WTC11 (cell line): Measurements from ENCODE around the gene TEX44. TPM values are rescaled to one million over a fixed set of nuclear protein-coding genes. Genes with fewer than 3 reads are reported as not detected.
A peak's percentile ranks its signal among the peaks of the same experiment; 100 is the strongest.

Experiments
- ATAC-seq: fragments of 200-7000 bp; cut with Tn5 transposase; 2 replicates; pipeline ENCODE4 v1.10.0; 2021; ENCODE audit warnings: mild to moderate bottlenecking, moderate library complexity
- CTCF ChIA-PET: fragments of 300-600 bp; sonication (Branson Sonifier 250); formaldehyde crosslinking; loops from one replicate; lab custom pipeline; 2021; ENCODE audit warnings: antibody characterized with exemption; lab: Charles Lee
- POLR2A ChIA-PET: fragments of 350-600 bp; sonication (Branson Sonifier 250); formaldehyde crosslinking; loops from one replicate; lab custom pipeline; 2021; ENCODE audit warnings: antibody characterized with exemption; lab: Charles Lee
- DNase-seq: peaks from one replicate; pipeline ENCODE4 v3.0.0; 2021; ENCODE audit warnings: low spot score
- H3K27ac Mint-ChIP-seq: 2 replicates; pipeline ENCODE4 v1.8.0; 2021; ENCODE audit warnings: mixed read lengths
- H3K27me3 Mint-ChIP-seq: 2 replicates; pipeline ENCODE4 v1.8.0; 2021; ENCODE audit warnings: low read depth, mild to moderate bottlenecking, moderate library complexity, mixed read lengths
- H3K36me3 Mint-ChIP-seq: 2 replicates; pipeline ENCODE4 v1.8.0; 2021; ENCODE audit warnings: mixed read lengths
- H3K4me1 Mint-ChIP-seq: 2 replicates; pipeline ENCODE4 v1.8.0; 2022; ENCODE audit warnings: mixed read lengths
- H3K4me3 Mint-ChIP-seq: 2 replicates; pipeline ENCODE4 v1.8.0; 2021; ENCODE audit warnings: mild to moderate bottlenecking, moderate library complexity, mixed read lengths
- H3K9me3 Mint-ChIP-seq: 2 replicates; pipeline ENCODE4 v1.8.0; 2021; ENCODE audit warnings: mixed read lengths
- AFF4 ChIP-seq: sonication (generic); formaldehyde crosslinking; IDR thresholded peaks from 2 replicates; pipeline ENCODE4 v1.8.1; 2023; ENCODE audit warnings: mild to moderate bottlenecking, missing genetic modification reagents, borderline replicate concordance
- AR ChIP-seq: fragments of 250-450 bp; sonication (Bioruptor Pico); IDR thresholded peaks from 2 replicates; pipeline ENCODE4 v1.9.0; 2021; ENCODE audit warnings: mild to moderate bottlenecking
- ATF1 ChIP-seq: sonication (generic); formaldehyde crosslinking; IDR thresholded peaks from 2 replicates; pipeline ENCODE4 v1.8.1; 2023; ENCODE audit warnings: mild to moderate bottlenecking, moderate library complexity, missing genetic modification reagents
- ATF6 ChIP-seq: sonication (generic); formaldehyde crosslinking; IDR thresholded peaks from 2 replicates; pipeline ENCODE4 v1.8.1; 2023; ENCODE audit warnings: mild to moderate bottlenecking, missing genetic modification reagents
- CREM ChIP-seq: sonication (generic); formaldehyde crosslinking; IDR thresholded peaks from 2 replicates; pipeline ENCODE4 v1.8.1; 2022; ENCODE audit warnings: mild to moderate bottlenecking, missing genetic modification reagents, moderate library complexity
- E2F1 ChIP-seq: sonication (generic); formaldehyde crosslinking; IDR thresholded peaks from 2 replicates; pipeline ENCODE4 v1.8.0; 2022; ENCODE audit warnings: mild to moderate bottlenecking, missing genetic modification reagents
- FOXK1 ChIP-seq: sonication (generic); formaldehyde crosslinking; IDR thresholded peaks from 2 replicates; pipeline ENCODE4 v1.8.0; 2022; ENCODE audit warnings: mild to moderate bottlenecking, moderate library complexity, missing genetic modification reagents
- FOXP1 ChIP-seq: sonication (generic); formaldehyde crosslinking; IDR thresholded peaks from 2 replicates; pipeline ENCODE4 v1.8.0; 2022; ENCODE audit warnings: missing genetic modification reagents, mild to moderate bottlenecking, moderate library complexity, borderline replicate concordance
- GTF2I ChIP-seq: fragments of 250-450 bp; sonication (Bioruptor Pico); conservative IDR thresholded peaks from 2 replicates; pipeline ENCODE4 v1.4.0; 2021; ENCODE audit warnings: mild to moderate bottlenecking
- HMGA2 ChIP-seq: fragments of 250-450 bp; sonication (Bioruptor Pico); IDR thresholded peaks from 2 replicates; pipeline ENCODE4 v1.4.0; 2021; ENCODE audit warnings: mild to moderate bottlenecking, moderate library complexity
- JUN ChIP-seq: sonication (generic); formaldehyde crosslinking; IDR thresholded peaks from 2 replicates; pipeline ENCODE4 v1.8.0; 2023; ENCODE audit warnings: mild to moderate bottlenecking, missing genetic modification reagents
- MXD4 ChIP-seq: fragments of 250-450 bp; sonication (Bioruptor Pico); IDR thresholded peaks from 2 replicates; pipeline ENCODE4 v1.8.0; 2021; ENCODE audit warnings: mild to moderate bottlenecking, moderate library complexity, borderline replicate concordance
- NFE2L1 ChIP-seq: sonication (generic); formaldehyde crosslinking; IDR thresholded peaks from 2 replicates; pipeline ENCODE4 v1.8.1; 2023; ENCODE audit warnings: missing genetic modification reagents
- NR2C2 ChIP-seq: sonication (generic); formaldehyde crosslinking; IDR thresholded peaks from 2 replicates; pipeline ENCODE4 v1.8.0; 2022; ENCODE audit warnings: mild to moderate bottlenecking, missing genetic modification reagents
- SP1 ChIP-seq: sonication (generic); formaldehyde crosslinking; conservative IDR thresholded peaks from 2 replicates; pipeline ENCODE4 v1.8.1; 2022; ENCODE audit warnings: missing genetic modification reagents
- TEAD1 ChIP-seq: sonication (generic); formaldehyde crosslinking; IDR thresholded peaks from 2 replicates; pipeline ENCODE4 v1.8.0; 2022; ENCODE audit warnings: mild to moderate bottlenecking, missing genetic modification reagents
- ZNF138 ChIP-seq: sonication (generic); formaldehyde crosslinking; conservative IDR thresholded peaks from 2 replicates; pipeline ENCODE4 v1.8.1; 2022; ENCODE audit warnings: mild to moderate bottlenecking, moderate library complexity, missing genetic modification reagents
- total RNA-seq: library from RNA; stranded (reverse); gene quantifications from 3 replicates; pipeline ENCODE4 v1.2.3, GENCODE V29; 2021
- TF ChIP-seq, protein P1 (sequence below): fragments of 200-600 bp; IDR thresholded peaks from 2 replicates; pipeline ENCODE4 v1.8.0; 2022; ENCODE audit warnings: antibody characterized with exemption
- TF ChIP-seq, protein P2 (sequence below): sonication (generic); formaldehyde crosslinking; conservative IDR thresholded peaks from 2 replicates; pipeline ENCODE4 v1.8.1; 2023; ENCODE audit warnings: mild to moderate bottlenecking, low read depth, missing genetic modification reagents, moderate library complexity
- TF ChIP-seq, protein P3 (sequence below): fragments of 250-450 bp; sonication (Bioruptor Pico); IDR thresholded peaks from 2 replicates; pipeline ENCODE4 v1.9.0; 2021; ENCODE audit warnings: mild to moderate bottlenecking

Gene TEX44
- total RNA-seq, 1 experiment from 2014 or later = not detected

GRCh38 chr2:231601356-231602229 lies 8.9 kb downstream of the TEX44 start (continued):
- TF ChIP-seq, protein P1, sequence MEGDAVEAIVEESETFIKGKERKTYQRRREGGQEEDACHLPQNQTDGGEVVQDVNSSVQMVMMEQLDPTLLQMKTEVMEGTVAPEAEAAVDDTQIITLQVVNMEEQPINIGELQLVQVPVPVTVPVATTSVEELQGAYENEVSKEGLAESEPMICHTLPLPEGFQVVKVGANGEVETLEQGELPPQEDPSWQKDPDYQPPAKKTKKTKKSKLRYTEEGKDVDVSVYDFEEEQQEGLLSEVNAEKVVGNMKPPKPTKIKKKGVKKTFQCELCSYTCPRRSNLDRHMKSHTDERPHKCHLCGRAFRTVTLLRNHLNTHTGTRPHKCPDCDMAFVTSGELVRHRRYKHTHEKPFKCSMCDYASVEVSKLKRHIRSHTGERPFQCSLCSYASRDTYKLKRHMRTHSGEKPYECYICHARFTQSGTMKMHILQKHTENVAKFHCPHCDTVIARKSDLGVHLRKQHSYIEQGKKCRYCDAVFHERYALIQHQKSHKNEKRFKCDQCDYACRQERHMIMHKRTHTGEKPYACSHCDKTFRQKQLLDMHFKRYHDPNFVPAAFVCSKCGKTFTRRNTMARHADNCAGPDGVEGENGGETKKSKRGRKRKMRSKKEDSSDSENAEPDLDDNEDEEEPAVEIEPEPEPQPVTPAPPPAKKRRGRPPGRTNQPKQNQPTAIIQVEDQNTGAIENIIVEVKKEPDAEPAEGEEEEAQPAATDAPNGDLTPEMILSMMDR = peak; percentile 83
- TF ChIP-seq, protein P2, sequence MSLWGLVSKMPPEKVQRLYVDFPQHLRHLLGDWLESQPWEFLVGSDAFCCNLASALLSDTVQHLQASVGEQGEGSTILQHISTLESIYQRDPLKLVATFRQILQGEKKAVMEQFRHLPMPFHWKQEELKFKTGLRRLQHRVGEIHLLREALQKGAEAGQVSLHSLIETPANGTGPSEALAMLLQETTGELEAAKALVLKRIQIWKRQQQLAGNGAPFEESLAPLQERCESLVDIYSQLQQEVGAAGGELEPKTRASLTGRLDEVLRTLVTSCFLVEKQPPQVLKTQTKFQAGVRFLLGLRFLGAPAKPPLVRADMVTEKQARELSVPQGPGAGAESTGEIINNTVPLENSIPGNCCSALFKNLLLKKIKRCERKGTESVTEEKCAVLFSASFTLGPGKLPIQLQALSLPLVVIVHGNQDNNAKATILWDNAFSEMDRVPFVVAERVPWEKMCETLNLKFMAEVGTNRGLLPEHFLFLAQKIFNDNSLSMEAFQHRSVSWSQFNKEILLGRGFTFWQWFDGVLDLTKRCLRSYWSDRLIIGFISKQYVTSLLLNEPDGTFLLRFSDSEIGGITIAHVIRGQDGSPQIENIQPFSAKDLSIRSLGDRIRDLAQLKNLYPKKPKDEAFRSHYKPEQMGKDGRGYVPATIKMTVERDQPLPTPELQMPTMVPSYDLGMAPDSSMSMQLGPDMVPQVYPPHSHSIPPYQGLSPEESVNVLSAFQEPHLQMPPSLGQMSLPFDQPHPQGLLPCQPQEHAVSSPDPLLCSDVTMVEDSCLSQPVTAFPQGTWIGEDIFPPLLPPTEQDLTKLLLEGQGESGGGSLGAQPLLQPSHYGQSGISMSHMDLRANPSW = no peak
- peak; percentile 64; the same call in 1 of the 2 replicates for TF ChIP-seq HMGA2
- TF ChIP-seq FOXK1 (CRISPR knock-in tag) = no peak
- no peak for TF ChIP-seq MXD4 (CRISPR knock-in tag)
- TF ChIP-seq NR2C2 (CRISPR knock-in tag) = no peak
- TF ChIP-seq TEAD1 = peak; percentile 27; the same call in 1 of the 2 replicates
- TF ChIP-seq GTF2I (CRISPR knock-in tag) = no peak
- no peak for TF ChIP-seq JUN (CRISPR knock-in tag)
- TF ChIP-seq SP1 (CRISPR knock-in tag) = 0 out of 2 replicates have a peak, but pooled peaks have one; percentile 41
- no peak for TF ChIP-seq AR (CRISPR knock-in tag)
- no peak for TF ChIP-seq CREM (CRISPR knock-in tag)
- no peak for TF ChIP-seq FOXP1 (CRISPR knock-in tag)

DNA sequence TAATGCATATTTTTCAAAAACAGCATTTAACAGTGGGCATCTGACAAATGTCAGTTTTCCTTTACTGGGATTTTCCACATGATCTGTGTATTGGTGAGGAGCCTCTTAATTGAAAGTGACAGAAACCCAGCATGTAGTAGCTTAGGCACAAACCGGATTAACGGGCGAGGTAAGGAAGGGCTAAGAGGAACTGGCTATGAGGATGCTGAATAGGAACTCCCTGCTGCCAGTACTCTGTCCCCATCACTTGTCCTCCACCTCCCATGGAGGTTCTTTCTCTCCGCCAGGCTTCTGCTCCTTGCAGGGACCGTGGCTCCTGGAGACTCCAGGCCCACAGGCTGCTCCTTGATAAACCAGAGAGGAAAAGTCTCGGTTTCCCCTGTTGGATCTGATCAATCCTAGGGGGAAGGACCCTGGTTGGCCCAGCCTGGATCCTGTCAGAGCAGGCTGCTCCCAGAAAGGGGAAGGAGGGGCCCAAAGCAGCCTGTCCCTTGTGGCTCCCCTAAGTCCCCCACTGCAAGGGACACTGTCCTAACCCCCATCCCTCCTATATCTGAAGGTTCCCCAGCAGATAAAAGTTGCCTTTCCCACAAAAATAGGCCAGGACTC lies 10.3 kb downstream of the TEX44 start:
- ATAC-seq (no peak), DNase-seq (no peak)
- CTCF ChIA-PET = interaction anchor here (0.7 to 5.9 kb wide), 5 partner anchors 10 to 72 kb away, joined by 3 to 142 read pairs (median 23); no protein-coding TSS in a partner anchor
- Mint-ChIP-seq H3K4me3 (peak overlapping the region; percentile 18; the same call in 1 of the 2 replicates), H3K36me3 (no peaks in the 10 kb centered on the region), H3K27ac (no peak overlapping the region), H3K4me1 (peaks cover 30% of the 10 kb centered on the region), H3K27me3 (no peaks in the 10 kb centered on the region), H3K9me3 (no peaks in the 10 kb centered on the region)
- POLR2A ChIA-PET = interaction anchor here (0.7 kb wide), 1 partner anchor 29 kb away, joined by 5 read pairs; no protein-coding TSS in a partner anchor
- TF ChIP-seq TEAD1 = no peak
- TF ChIP-seq ATF6 (CRISPR knock-in tag) = no peak
- no peak for TF ChIP-seq AFF4 (CRISPR knock-in tag)
- TF ChIP-seq, protein P3, sequence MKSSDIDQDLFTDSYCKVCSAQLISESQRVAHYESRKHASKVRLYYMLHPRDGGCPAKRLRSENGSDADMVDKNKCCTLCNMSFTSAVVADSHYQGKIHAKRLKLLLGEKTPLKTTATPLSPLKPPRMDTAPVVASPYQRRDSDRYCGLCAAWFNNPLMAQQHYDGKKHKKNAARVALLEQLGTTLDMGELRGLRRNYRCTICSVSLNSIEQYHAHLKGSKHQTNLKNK (CRISPR knock-in tag) = no peak
- no peak for TF ChIP-seq ATF1 (CRISPR knock-in tag)
- no peak for TF ChIP-seq NFE2L1 (CRISPR knock-in tag)
- TF ChIP-seq ZNF138 (CRISPR knock-in tag) = no peak
- no peak for TF ChIP-seq E2F1 (CRISPR knock-in tag)
